H1 (cell line): Measurements from ENCODE around the gene CKAP4. TPM values are rescaled to one million over a fixed set of nuclear protein-coding genes. Genes with fewer than 3 reads are reported as not detected.

Experiments
- CTCF ChIA-PET: fragments of 300-600 bp; sonication (Branson Sonifier 250); formaldehyde crosslinking; loops from one replicate; lab custom pipeline; 2021; ENCODE audit not compliant: partially characterized antibody; lab: Charles Lee
- POLR2A ChIA-PET: fragments of 300-600 bp; sonication (Branson Sonifier 250); formaldehyde crosslinking; loops from one replicate; lab custom pipeline; 2021; ENCODE audit warnings: inconsistent platforms; ENCODE audit not compliant: partially characterized antibody; lab: Charles Lee
- DNase-seq, 2 experiments: peaks; one replicate each; pipeline versions ENCODE4 v3.0.0 to v3.0.0-alpha.2; 2010 to 2022; ENCODE audit warnings: low spot score in 2 of 2, low read depth in 1 of 2, mixed read lengths in 1 of 2
- FAIRE-seq: peaks from 2 replicates; lab custom pipeline; 2011; peaks lifted over from hg19 to GRCh38; lab: Jason Lieb, UNC
- H2AFZ ChIP-seq: 2 replicates; pipeline ENCODE4 v1.8.1; 2012; ENCODE audit warnings: low read length, inconsistent platforms
- H2AK5ac ChIP-seq: 2 replicates; pipeline ENCODE4 v1.6.1; 2013; ENCODE audit warnings: low read depth, low read length
- H2BK120ac ChIP-seq: replicated peaks from 2 replicates; pipeline ENCODE3; 2013; ENCODE audit warnings: low read depth, low read length, inconsistent platforms
- H2BK12ac ChIP-seq: 2 replicates; pipeline ENCODE4 v1.6.1; 2013; ENCODE audit warnings: low read depth, low read length
- H2BK15ac ChIP-seq: 2 replicates; pipeline ENCODE4 v1.6.1; 2013; ENCODE audit warnings: low read length
- H2BK20ac ChIP-seq: 2 replicates; pipeline ENCODE4 v1.6.1; 2013; ENCODE audit warnings: low read length
- H2BK5ac ChIP-seq: 2 replicates; pipeline ENCODE4 v1.6.1; 2013; ENCODE audit warnings: low read depth, low read length
- H3K14ac ChIP-seq: 2 replicates; pipeline ENCODE4 v1.6.1; 2013; ENCODE audit warnings: inconsistent platforms; ENCODE audit not compliant: insufficient read length
- H3K18ac ChIP-seq: 2 replicates; pipeline ENCODE4 v1.6.1; 2013; ENCODE audit warnings: low read length; ENCODE audit errors: extremely low read depth
- H3K23ac ChIP-seq: 2 replicates; pipeline ENCODE4 v1.6.1; 2013; ENCODE audit warnings: inconsistent platforms; ENCODE audit not compliant: insufficient read length
- H3K23me2 ChIP-seq: 2 replicates; pipeline ENCODE4 v1.6.1; 2013; ENCODE audit warnings: low read depth, low read length
- H3K27ac ChIP-seq: 2 replicates; pipeline ENCODE4 v1.6.1; 2011; ENCODE audit warnings: low read depth, low read length, inconsistent platforms
- H3K27me3 ChIP-seq, 4 experiments: replicated peaks in 1 of 4; 1 replicate in 1 of 4; 2 replicates in 3 of 4; pipeline versions ENCODE4 v1.6.1 to v1.8.1; 2011 to 2013; ENCODE audit warnings: low read length in 3 of 4, mild to moderate bottlenecking in 3 of 4, inconsistent platforms in 2 of 4, mixed read lengths in 2 of 4, moderate library complexity in 1 of 4; ENCODE audit not compliant: control insufficient read depth in 3 of 4, insufficient read depth in 3 of 4; ENCODE audit errors: extremely low read depth in 1 of 4
- H3K36me3 ChIP-seq, 4 experiments: 2 replicates each; pipeline versions ENCODE4 v1.6.1 to v1.8.1; 2011 to 2013; ENCODE audit warnings: mild to moderate bottlenecking in 4 of 4, low read length in 3 of 4, moderate library complexity in 2 of 4, control low read depth in 1 of 4, inconsistent platforms in 1 of 4; ENCODE audit not compliant: insufficient read depth in 4 of 4, control insufficient read depth in 2 of 4
- H3K4ac ChIP-seq: replicated peaks from 2 replicates; pipeline ENCODE3; 2013; ENCODE audit warnings: low read length, low read depth, mixed read lengths, inconsistent platforms; ENCODE audit not compliant: insufficient read length
- H3K4me1 ChIP-seq, 4 experiments: replicated peaks in 1 of 4; 1 replicate in 1 of 4; 2 replicates in 3 of 4; pipeline versions ENCODE4 v1.6.1 to v1.8.1; 2011 to 2013; ENCODE audit warnings: low read length in 3 of 4, inconsistent platforms in 2 of 4, mixed read lengths in 1 of 4; ENCODE audit not compliant: insufficient read depth in 4 of 4, control insufficient read depth in 3 of 4
- H3K4me2 ChIP-seq, 2 experiments: 2 replicates each; pipeline versions ENCODE4 v1.6.1 to v1.8.1; 2011 to 2013; ENCODE audit warnings: low read depth in 2 of 2, low read length in 2 of 2, control low read depth in 1 of 2, inconsistent platforms in 1 of 2, mild to moderate bottlenecking in 1 of 2; ENCODE audit not compliant: insufficient read depth in 1 of 2
- H3K4me3 ChIP-seq, 4 experiments: fragments of 200-600, 300-600 bp in 1 of 4; sonication (generic), shearing (Covaris generic), sonication (Bioruptor Twin) in 1 of 4; 2 replicates each; pipeline versions ENCODE4 v1.5.1 to v1.8.1; 2011 to 2016; ENCODE audit warnings: low read length in 4 of 4, low read depth in 3 of 4, control low read depth in 2 of 4, inconsistent platforms in 2 of 4, mild to moderate bottlenecking in 2 of 4, mixed read lengths in 1 of 4, moderate library complexity in 1 of 4; ENCODE audit not compliant: insufficient read depth in 2 of 4; ENCODE audit errors: extremely low read depth in 1 of 4
- H3K56ac ChIP-seq: replicated peaks from 2 replicates; pipeline ENCODE3; 2013; ENCODE audit warnings: low read depth, mild to moderate bottlenecking, mixed read lengths, low read length, inconsistent platforms; ENCODE audit not compliant: insufficient read length
- H3K79me1 ChIP-seq: 2 replicates; pipeline ENCODE4 v1.6.1; 2013; ENCODE audit warnings: low read depth, low read length, control low read depth
- H3K79me2 ChIP-seq, 2 experiments: 2 replicates each; pipeline versions ENCODE4 v1.6.1 to v1.8.1; 2012 to 2013; ENCODE audit warnings: low read length in 2 of 2, mild to moderate bottlenecking in 2 of 2, inconsistent platforms in 1 of 2; ENCODE audit not compliant: insufficient read depth in 2 of 2, control insufficient read depth in 1 of 2
- H3K9ac ChIP-seq, 4 experiments: replicated peaks in 1 of 4; 1 replicate in 1 of 4; 2 replicates in 3 of 4; pipeline versions ENCODE4 v1.6.1 to v1.8.1; 2011 to 2013; ENCODE audit warnings: low read depth in 3 of 4, low read length in 3 of 4, control low read depth in 2 of 4, mild to moderate bottlenecking in 2 of 4, moderate library complexity in 2 of 4, inconsistent platforms in 1 of 4; ENCODE audit errors: extremely low read depth in 1 of 4
- H3K9me3 ChIP-seq, 2 experiments: 2 replicates each; pipeline versions ENCODE4 v1.6.1 to v1.8.1; 2012 to 2013; ENCODE audit warnings: mild to moderate bottlenecking in 2 of 2, moderate library complexity in 2 of 2, control low read depth in 1 of 2, inconsistent platforms in 1 of 2, low read depth in 1 of 2, low read length in 1 of 2, mixed read lengths in 1 of 2; ENCODE audit not compliant: insufficient read depth in 2 of 2
- H4K20me1 ChIP-seq, 2 experiments: replicated peaks in 1 of 2; 2 replicates each; pipeline versions ENCODE3 to v1.8.1; 2011 to 2013; ENCODE audit warnings: inconsistent platforms in 2 of 2, low read length in 2 of 2, mild to moderate bottlenecking in 1 of 2; ENCODE audit not compliant: insufficient read depth in 2 of 2, control insufficient read depth in 1 of 2
- H4K5ac ChIP-seq: 2 replicates; pipeline ENCODE4 v1.6.1; 2013; ENCODE audit warnings: low read length, low read depth, mixed read lengths, inconsistent platforms; ENCODE audit not compliant: insufficient read length
- H4K8ac ChIP-seq: 2 replicates; pipeline ENCODE4 v1.8.0; 2013; ENCODE audit warnings: mild to moderate bottlenecking, moderate library complexity, low read length, inconsistent platforms; ENCODE audit not compliant: insufficient read depth; ENCODE audit errors: extremely low read depth
- H4K91ac ChIP-seq: replicated peaks from 2 replicates; pipeline ENCODE3; 2013; ENCODE audit warnings: low read length, mixed read lengths, inconsistent platforms; ENCODE audit not compliant: insufficient read length
- NANOG ChIP-seq: IDR thresholded peaks from 2 replicates; pipeline ENCODE4 v1.6.1; 2011; ENCODE audit warnings: low read length, low read depth, mild to moderate bottlenecking, inconsistent platforms; ENCODE audit not compliant: insufficient read depth, poor library complexity, severe bottlenecking
- RBBP5 ChIP-seq: IDR thresholded peaks from 2 replicates; pipeline ENCODE4 v1.7.1; 2012; ENCODE audit warnings: low read depth, mild to moderate bottlenecking, inconsistent platforms, low read length, moderate library complexity, borderline replicate concordance
- WGBS, 2 experiments: shearing (Covaris generic) in 1 of 2; methylation state at CpG; one replicate each; pipeline versions ENCODE4 v1.1.6 to v1.1.7; 2013 to 2015; ENCODE audit warnings: low lambda C conversion rate in 2 of 2, mixed read lengths in 2 of 2, inconsistent platforms in 1 of 2, low coverage in 1 of 2, missing lambda C conversion rate in 1 of 2; ENCODE audit not compliant: insufficient replicate concordance in 2 of 2, insufficient coverage in 1 of 2, insufficient read length in 1 of 2; ENCODE audit errors: extremely low coverage in 1 of 2, missing lambda C conversion rate in 1 of 2; 5-methylcytosine and 5-hydroxymethylcytosine counted together
- polyA plus RNA-seq, 7 experiments: library from polyadenylated mRNA; depleted of rRNA in 3 of 7; stranded (reverse) in 5 of 7; unstranded in 2 of 7; fragments of >200 nt in 5 of 7; fragments of 200-250 nt in 2 of 7; gene quantifications; 1 replicate in 5 of 7; 2 replicates in 1 of 7; 4 replicates in 1 of 7; pipeline versions ENCODE4 v1.2.1 to v1.2.3, GENCODE V29; 2011 to 2013; ENCODE audit warnings: missing spikeins in 2 of 7, mixed read lengths in 2 of 7
- total RNA-seq: library from RNA; stranded (reverse); fragmentation: NEBNext Ultra II Directional; extraction: Animal tissue kit (Norgen Biotek cat#: 25700); gene quantifications from 2 replicates; pipeline ENCODE4 v1.2.1, GENCODE V29; 2021

The CKAP4 gene
- total and polyA plus RNA-seq, 2 of the 8 experiments (the other 6 are each of a cell fraction or from before 2014, with no cell fraction given): 35.8 to 80.7 TPM

DNA sequence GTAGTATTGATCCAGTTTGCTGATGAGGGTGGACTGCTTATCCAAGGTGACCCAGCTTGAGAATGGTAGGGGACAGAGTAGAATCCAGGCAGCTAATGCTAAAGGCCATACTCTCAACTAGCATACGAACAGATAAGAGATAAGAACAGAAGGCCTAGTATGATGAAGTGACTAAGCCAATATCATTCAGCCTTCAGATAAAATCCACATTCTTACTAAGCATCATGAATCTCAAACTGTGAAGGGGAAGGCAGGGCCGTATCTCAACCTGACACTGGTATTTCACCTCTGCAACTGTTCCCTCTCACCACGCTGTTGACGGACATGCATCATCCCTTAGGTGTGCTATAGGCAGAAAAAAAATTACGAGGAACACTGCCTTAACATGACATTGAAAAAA lies 8.1 kb upstream of the CKAP4 start:
- FAIRE-seq: no peak
- Histone ChIP-seq H3K9ac (no peak overlapping the region), H3K79me2 (no peaks in the 10 kb centered on the region), H3K4me2 (no peak overlapping the region), H3K18ac (no peak overlapping the region), H3K23ac (no peak overlapping the region), H4K8ac (no peak overlapping the region), H3K27ac (no peak overlapping the region), H4K91ac (no peak overlapping the region), H4K20me1 (no peaks in the 10 kb centered on the region), H2BK120ac (no peak overlapping the region), H2BK5ac (no peak overlapping the region), H3K36me3 (no peaks in the 10 kb centered on the region), H2BK15ac (no peak overlapping the region), H3K79me1 (no peaks in the 10 kb centered on the region), H3K23me2 (peaks cover 4% of the 10 kb centered on the region; the same call in 1 of the 2 replicates), H3K14ac (no peak overlapping the region), H3K27me3 (no peaks in the 10 kb centered on the region), H3K4me1 (peaks cover 0 to 13% (median 6%) of the 10 kb centered on the region in 4 experiments; a peak in 3 of 7 replicates), H2BK20ac (no peak overlapping the region), H2AFZ (no peak overlapping the region), H4K5ac (no peak overlapping the region), H3K4ac (no peak overlapping the region), H2BK12ac (no peak overlapping the region), H2AK5ac (no peak overlapping the region), H3K56ac (no peak overlapping the region), H3K4me3 (no peak overlapping the region), H3K9me3 (no peaks in the 10 kb centered on the region)
- CTCF ChIA-PET: interaction anchor here (0.8 to 2.7 kb wide), 6 partner anchors 18 to 32 kb away, joined by 3 to 10 read pairs (median 4); no protein-coding TSS in a partner anchor
- 85% methylated on average over 5 of the region's 5 CpGs; no CpG with 5 or more reads in 1 of the 2 experiments for WGBS, 2 experiments
- POLR2A ChIA-PET: no interaction called here
- peak in 1 of 2 experiments; percentile 1 for DNase-seq
- TF ChIP-seq NANOG: no peak
- no peak for TF ChIP-seq RBBP5
